GM15510 (cell line): ENCODE results near the gene DOCK1.

Source experiments
- POLR2A ChIP-seq: IDR thresholded peaks from 3 replicates; pipeline ENCODE4 v1.6.1; 2011; ENCODE audit warnings: borderline replicate concordance; ENCODE audit not compliant: insufficient read length; ENCODE audit errors: extremely low read depth

The DOCK1 gene

GRCh38 chr10:127003032-127003685 is 97.9 kb downstream of the DOCK1 start:
- no peak for TF ChIP-seq POLR2A

DNA sequence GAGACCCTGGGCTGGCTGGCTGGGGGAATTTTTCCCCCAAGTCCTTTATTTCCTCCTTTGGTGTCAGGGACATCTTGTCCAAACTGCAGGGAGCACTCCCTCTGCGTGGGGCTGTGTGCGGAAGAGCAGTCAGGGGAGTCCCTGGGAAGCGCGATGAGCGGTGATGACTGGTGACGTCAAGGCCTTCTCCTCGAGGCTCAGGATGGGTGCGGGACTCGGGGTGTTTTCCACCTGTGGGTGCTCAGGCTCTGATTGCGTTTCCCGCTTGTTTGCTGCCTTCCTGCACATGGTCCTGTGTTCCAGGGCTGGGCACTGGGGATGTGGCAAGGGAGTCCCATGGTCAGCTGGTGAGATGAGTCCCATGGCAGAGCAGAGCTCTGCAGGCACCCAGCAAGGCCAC is 101.2 kb downstream of the DOCK1 start:
- TF ChIP-seq POLR2A, result no peak

- no peak for TF ChIP-seq POLR2A
Observed at GRCh38 chr10:127009366-127009765, 104.1 kb downstream of the DOCK1 start.

GRCh38 chr10:127011174-127011573 is 105.9 kb downstream of the DOCK1 start:
- no peak for TF ChIP-seq POLR2A

GRCh38 chr10:127012071-127012768 is 107.0 kb downstream of the DOCK1 start:
- no peak for TF ChIP-seq POLR2A

DNA sequence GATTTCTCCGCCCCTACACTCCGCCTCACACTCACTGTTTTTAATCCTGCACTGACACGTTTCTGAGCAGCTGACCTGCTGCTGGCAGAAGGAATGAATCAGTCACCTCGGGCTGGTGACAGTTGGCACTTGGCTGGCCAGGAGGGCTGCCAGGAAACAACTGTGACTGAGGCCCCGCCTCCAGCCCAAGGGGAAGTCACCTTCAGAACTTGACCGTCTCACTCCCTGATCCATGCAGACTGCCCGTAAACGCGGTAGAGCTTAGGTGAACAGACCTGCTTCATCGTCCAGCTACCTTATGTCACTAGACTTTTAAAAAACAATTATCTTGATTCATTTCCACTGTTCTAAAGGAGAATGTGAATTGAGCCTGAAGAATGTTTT is 107.5 kb downstream of the DOCK1 start:
- no peak for TF ChIP-seq POLR2A

DNA sequence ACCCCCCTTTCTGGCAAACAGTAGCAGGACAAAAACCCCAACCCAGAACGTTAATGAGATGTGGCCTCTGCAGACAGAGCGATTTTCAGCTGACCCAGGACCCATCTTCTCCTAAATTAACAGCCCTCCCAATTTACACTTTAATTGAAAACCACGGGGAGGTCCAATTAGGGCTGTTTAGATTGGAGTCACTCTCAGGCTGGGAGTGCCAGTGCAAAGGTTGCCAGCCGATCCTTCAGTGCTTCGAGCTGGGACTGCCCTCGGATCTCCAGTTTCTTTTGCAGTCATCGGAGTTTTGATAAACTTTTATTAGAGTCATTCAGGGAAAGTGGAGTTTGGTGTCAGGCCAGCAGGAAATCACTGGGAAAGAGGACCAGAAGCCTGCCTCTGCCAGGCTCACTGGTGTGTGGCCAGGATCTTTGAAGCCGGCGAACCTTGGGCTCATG is 108.0 kb downstream of the DOCK1 start:
- no peak for TF ChIP-seq POLR2A

GRCh38 chr10:127013691-127014473 is 108.7 kb downstream of the DOCK1 start:
- TF ChIP-seq POLR2A, result no peak

DNA sequence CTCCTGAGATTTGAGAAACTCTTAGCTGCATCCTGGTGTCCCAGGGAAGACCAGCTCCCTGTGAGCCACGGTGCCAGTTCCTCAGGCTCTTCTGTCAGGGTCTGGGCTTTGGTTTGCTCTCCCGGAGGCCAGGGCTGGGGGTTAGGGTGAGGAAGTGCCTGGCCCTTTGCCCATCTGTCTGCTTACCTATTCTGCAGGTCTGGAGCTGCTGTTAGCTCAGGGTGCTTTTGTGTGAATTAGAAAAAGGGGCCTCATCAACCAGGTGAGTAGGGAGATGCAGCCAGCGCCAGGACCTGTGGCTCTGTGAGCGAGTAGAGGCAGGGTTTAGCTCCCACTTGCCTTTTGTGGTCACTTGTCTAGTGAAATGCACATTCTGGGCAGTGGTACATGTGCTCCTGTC is 109.4 kb downstream of the DOCK1 start:
- TF ChIP-seq POLR2A, result no peak

DNA sequence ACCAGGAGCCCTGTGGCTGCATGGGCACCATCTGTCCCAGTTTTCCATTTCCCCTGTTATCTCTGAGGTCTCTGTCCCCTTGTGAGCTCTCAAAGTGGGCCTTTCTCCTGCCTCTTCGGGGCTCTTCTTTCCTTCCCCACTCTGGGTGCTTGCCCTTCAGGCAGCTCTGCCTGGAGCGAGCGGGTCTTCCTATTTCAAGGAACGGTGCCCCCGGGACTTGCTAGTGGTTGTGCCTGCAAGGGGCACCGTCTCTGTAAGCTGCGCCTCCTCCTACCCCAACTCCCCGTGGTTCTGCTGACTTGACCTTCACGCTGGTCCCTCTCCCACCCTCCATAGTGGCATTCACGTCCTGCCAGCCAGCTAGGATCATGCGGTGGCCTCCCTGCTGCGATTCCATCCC is 110.1 kb downstream of the DOCK1 start:
- TF ChIP-seq POLR2A, result no peak

- no peak for TF ChIP-seq POLR2A
Observed at GRCh38 chr10:127016331-127016730, 111.1 kb downstream of the DOCK1 start.

DNA sequence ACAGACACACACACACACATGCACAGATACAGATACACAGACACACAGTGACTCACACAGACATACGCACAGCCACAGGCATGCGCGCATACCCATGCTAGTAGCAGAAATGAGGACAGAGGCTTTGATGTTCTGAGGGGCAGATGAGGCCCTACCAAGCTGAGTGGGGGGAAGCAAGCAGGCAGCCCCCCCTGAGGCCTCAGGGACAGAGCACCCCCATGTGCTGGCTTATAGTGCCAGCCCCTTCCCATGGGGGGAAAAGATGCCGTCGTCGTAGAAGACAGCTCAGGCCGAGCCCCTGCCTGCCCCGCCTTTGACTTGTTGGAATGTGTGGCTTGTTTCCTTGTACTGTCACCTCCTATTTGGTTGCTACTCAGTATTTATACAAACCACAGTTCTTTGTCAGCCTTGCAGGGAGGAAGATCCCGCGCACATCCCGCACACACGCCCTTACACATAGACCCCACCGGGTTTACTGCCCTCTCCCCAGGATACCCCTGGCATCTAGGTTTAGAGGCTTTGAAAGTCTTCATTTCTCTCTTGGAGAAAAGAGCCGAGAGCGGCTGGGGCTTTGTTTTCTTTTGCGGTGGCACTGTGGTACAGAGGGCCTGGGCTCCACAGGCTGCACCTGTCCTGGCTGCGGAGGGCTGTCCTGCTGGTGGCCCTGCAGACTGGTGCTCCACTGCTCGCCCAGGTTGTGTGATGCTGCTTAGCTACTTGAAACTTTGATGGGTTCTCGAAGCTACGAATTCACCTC is 112.5 kb downstream of the DOCK1 start:
- TF ChIP-seq POLR2A, result no peak

- no peak for TF ChIP-seq POLR2A
Observed at GRCh38 chr10:127018298-127018650, 113.0 kb downstream of the DOCK1 start.

DNA sequence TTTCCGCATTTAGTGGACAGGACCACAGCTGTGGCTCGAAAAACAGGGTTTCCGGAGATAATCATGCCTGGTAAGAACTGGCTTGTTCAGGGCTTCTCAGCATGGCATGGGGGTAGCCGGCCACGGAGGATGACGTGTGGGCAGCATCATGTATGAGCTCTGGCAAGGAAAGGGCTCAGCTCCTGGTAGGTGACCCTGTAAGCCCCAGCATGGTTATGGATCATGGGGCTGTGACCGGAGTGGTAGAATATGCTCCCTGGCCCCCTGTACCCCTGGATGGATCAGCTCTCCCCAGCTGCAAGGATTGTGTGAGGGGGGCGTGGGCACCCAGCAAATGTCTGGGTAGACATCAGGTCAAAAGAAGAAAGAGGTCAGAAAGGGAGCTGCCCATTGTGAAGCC is 113.5 kb downstream of the DOCK1 start:
- no peak for TF ChIP-seq POLR2A

DNA sequence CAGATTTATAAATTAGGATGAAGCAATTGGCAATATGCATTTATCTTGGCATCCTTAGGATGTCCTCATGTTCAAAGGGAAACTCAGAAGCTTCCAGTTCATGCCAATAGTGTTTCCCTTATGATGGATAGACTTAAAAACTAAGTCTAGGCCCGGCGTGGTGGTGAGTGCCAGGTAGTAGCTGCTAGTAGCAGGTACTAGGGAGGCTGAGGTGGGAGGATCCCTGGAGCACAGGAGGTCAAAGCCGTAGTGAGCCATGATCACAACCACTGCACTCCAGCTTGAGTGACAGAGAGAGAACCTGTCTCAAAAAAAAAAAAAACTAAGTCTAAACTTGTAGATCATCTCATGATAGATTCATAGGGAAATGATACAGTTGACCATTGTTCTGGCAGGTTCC is 115.0 kb downstream of the DOCK1 start:
- TF ChIP-seq POLR2A, result no peak
